ENCODE measurements around the gene JAKMIP1.

Gene JAKMIP1

GRCh38 chr4:6200011-6200921, at the start of gene JAKMIP1:
Gene JAKMIP1 (minus strand): TSS chr4:6200549. CDS start chr4:6112850, 87,699 bp downstream.
- peak; percentile 15 to 53 (median 28) for DNase-seq

DNA sequence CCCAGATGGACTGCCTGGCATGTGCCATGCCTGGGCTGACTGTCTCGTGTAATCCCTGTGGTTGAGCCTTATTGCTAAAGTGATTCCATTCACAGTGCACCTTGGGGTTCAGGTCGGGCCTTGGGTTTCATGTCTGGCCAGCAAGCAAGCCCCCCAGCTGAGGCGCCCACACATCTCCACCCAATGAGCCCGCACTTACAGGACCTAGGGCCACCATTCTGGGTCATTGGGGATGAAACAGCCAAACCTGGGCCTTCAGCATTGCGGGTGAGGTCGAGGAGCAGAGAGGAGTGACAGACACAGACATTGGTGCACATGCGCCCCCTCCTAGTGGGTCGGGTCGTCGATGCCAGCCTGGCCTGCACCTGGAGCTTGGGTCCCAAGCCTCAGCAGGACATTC, 48.0 kb upstream of the JAKMIP1 start:
- no peak for DNase-seq

- no peak for DNase-seq
Observed at GRCh38 chr4:6246170-6246634, 45.9 kb upstream of the JAKMIP1 start.

DNA sequence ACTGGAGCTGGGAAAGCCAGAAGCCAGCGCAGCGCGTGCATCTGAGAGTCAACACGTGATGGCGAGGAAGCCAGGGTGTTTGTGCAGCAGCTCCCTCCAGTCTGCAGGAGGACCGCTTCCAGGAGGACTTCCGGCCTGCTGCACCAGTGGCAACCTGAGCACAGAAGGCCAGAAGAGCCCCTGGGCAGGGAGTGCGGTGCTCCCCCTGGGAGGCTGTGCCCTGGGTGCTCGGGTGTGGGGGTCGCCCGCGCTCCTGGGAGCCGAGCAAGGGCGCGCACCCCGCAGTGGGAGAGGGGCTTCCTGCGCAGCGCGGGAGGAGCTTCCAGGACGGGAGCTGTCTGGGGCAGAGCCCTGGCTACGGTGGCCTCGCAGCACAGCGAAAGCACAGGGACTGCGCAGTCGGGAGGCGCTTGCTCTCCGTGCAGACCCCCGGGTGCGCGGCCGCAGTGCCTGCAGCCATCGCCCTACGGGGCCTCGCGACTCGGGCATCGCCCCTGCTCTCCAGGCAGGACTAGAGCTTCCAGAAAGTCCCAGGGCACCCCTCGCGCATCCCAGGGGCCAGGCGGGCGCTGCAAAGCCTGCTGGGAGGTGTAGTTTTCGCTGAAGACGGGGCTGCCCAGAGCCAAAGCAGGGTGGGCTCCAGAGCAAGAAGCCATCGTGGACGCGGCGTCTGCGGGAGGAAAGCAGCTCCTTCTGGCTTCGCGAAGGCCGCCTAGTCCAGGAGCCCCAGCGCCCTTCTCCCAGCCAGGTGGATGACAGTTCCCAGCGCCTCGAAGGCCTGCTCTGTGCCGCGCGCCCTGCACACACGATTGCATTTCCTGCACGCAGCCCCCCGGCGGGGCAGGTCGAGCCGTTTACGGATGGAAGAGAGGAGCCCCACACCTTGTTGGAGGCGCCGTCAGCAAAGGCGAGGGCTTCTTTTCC, 45.2 kb upstream of the JAKMIP1 start:
- DNase-seq, result no peak

- DNase-seq, result no peak
Observed at GRCh38 chr4:6242271-6243029, 42.1 kb upstream of the JAKMIP1 start.

DNA sequence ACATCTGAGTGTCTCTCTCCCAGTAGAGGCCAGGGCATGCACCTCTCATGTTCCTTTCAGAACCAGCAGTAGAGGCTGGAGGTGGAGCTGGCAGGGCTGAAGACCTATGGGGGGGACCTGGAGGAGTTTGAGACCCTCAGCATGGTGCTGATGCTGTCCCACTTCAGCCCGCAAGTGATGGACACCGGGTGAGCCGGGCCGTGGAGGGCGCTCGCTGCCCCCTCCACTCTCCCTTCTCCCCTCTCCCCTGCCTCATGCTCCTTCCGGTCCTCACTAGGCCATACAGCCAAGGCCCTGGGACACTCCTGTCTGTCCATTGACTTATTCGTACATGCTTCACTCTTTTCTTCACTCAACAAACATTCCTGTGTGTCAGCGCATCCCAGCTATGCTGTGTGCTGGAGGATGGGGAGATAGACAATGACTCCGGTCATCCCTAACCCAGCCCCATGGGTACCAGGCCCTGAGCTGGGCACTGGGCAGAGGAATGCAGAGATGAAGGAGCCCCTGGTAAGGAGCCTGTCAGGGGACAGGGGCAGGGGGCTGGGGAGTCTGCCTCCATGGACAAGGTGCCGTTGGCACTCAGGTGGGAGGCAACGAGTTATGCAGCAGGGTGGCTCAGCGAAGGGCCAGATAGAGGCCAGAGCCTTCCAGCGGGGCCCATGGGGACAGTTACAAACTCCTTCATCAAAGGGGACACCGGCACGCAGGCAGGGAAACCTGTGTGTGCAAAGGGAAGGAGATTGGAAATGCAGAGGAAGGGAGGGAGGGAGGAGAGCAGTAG, 40.9 kb upstream of the JAKMIP1 start:
- no peak for DNase-seq

DNA sequence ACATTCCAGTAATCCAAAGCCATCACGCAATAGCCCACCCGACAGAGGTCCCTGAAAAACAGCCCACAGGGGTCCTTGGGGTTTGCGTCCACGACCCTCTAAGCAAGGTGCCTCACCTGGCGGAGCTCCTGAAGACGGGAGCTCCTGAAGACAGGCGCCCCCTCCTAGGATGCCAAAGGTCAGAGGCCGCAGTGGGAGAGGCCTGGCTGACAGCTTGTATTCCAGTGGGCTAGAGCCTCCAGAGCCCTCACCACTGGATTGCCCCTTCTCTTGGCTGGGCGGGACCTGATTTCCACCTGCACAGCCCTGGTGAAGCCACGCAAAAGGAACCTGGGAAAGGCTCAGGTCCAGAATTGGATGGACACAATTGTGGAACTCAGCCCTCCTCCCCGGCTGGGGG, 39.6 kb upstream of the JAKMIP1 start:
- DNase-seq, result no peak

DNA sequence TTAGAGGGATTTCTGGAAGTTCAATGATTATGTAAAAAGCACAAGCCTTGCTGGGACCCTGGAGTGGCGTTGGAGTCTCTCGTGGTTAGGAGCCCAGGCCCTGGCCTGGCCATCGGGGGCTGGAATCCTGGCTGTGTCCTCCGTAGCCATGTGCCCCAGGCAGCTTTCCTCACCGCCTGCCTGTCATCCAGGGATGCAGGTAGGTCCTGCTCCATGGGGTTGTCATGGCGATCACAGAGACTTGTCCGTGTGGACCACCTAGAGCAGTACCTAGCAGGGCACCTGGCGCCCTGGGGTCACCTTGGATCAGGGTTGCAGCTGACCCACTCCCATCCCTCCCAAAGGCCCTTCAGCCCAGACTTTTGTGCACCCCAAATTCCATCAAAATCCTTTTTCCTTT, 39.1 kb upstream of the JAKMIP1 start:
- no peak for DNase-seq

DNA sequence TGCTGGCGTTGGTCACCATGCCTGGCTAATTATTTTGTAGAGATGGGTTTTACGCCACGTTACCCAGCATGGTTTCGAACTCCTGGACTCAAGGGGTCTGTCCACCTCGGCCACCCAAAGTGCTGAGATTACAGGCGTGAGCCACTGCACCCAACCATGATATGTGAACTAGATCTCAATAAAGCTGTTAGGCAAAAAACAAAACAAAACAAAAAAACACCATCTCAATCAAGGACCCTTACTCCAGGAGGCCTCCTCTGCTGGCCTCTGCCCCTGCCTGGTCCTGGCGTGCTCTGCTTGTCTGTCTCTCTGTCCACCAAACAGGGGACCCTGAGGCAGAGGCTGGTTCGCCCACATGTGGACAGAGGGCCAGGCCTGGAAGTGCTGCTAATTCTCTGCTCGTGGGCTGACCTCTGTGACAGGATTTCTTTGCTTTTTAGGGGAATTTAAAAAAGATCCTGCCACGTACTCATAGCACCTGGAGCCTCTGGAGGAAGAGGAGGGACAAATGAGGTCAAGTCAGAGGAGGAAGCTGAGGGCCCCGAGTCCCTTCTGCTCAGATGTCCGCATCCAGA, 36.6 kb upstream of the JAKMIP1 start:
- no peak for DNase-seq

GRCh38 chr4:6235901-6236640, 35.7 kb upstream of the JAKMIP1 start:
- no peak for DNase-seq

DNA sequence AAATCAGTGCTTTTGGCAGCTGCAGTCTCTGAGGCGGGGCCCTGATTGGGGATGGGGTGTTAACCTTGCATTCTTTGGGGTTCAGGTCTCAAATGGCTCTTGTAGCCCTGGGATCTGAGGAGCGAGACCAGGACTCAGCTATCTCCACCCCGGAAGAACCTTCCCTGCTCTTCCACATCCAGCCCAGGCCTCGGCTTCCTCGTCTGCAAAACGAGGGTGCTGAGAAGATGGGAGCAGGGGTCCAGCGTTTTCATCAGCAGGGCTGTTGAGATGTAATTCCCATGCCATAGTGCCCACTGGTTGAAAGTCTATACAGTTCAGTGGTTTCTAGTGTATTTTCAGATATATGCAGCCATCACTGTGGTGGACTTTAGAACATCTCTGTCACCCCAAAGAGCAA, 34.7 kb upstream of the JAKMIP1 start:
- DNase-seq, result no peak

DNA sequence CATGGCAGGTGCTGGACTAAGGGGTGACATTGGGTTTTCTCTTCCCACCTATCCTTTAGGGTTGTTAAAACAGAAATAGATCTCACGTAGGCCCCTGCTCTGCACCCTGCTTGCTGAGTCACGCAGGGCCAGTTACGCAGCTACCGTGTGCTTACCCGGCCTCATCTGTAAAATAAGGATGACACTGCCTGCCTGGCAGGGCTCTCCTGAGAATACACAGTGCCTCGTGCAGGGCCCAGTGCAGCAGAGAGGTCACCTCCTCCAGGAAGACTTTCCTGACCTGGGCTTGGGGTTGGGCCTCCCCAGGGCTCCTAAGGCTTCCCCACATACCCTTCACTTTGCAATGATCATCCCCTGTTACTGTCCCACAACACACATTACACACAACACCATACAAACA, 33.6 kb upstream of the JAKMIP1 start:
- DNase-seq, result no peak

DNA sequence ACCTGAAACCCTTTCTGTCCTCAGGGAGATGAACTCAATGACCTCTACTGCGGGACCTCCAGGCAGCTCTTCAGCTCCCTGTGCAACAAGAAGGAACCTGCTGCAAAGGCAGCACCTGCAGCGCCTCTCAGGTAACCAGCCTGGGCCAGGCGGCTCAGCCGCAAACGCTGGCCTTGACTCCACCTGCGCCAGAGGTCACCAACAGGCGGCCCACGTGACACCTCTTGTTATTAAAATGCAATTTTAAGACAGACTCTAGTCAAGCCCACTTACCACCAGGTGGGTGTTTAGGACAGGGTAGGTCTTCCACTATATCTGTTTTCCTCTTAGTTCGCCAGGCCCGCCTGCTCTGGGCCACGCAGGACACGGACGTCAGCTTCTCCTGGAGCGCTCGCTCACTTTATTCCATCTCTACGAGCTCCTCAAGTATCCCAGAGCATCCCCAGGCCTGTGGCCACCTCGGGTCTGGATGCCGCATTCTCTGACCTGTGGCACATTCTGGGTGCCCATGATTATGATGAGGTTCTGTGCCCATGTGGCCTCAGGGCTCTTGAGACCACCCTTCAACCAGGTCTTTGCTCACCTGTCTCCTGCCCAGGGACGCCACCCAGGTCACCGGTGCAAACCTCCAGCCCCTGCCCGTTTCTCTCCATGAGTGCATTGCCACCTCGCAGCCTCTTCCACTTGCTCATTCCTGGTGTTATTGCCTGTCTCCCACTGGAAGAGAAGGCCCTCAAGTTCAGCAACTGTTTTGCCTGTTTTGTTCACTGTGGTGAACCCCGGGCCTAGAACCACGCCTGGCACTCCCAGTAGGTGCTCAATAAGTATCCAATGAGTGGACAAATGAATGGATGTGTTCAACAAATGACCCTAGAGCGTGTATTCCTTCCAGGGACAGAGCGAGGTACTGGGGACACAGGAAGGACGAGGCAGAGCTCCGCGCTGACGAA, 32.8 kb upstream of the JAKMIP1 start:
- DNase-seq, result no peak

GRCh38 chr4:6231663-6232165, 31.4 kb upstream of the JAKMIP1 start:
- DNase-seq, result no peak

DNA sequence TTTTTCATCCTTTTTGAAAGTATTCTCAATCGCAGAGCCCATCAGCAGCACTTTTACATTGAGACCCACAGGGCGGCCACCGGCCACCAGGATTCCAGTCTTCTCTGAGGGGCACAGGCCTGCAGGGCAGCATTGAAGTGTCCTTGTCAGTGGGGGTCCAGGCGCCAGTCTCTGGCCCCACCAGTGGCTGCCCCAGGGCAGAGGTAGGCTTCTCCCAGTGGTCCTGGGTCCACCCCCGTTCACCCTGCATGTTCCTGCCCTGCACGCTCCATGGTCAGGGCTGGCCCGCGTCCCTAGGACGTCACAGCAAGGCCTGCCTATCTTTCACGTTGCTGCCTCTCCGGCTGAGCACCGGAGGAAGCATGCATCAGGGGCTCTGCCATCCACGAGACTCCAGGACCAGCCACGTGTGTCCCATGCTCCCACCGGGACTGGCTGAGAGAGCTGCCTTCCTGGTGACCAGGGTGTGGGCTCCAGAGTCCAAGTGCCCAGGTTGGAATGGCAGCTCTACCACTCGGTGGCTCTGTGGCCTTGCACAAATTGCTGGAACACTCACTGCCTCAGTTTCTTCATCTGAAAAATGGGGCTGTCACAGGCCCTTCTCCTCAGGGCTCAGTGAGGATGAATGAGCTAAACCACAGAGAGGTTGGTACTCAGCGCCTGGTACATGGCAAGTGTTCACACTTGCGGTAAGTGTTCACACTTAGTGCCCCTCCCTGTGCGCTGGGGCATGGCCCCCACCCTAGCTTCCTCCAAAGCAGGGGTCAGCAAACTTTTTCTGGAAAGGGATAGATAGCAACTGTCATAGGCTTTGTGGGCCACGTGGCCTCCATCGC, 30.7 kb upstream of the JAKMIP1 start:
- no peak for DNase-seq

- no peak for DNase-seq
Observed at GRCh38 chr4:6230502-6230785, 30.1 kb upstream of the JAKMIP1 start.

DNA sequence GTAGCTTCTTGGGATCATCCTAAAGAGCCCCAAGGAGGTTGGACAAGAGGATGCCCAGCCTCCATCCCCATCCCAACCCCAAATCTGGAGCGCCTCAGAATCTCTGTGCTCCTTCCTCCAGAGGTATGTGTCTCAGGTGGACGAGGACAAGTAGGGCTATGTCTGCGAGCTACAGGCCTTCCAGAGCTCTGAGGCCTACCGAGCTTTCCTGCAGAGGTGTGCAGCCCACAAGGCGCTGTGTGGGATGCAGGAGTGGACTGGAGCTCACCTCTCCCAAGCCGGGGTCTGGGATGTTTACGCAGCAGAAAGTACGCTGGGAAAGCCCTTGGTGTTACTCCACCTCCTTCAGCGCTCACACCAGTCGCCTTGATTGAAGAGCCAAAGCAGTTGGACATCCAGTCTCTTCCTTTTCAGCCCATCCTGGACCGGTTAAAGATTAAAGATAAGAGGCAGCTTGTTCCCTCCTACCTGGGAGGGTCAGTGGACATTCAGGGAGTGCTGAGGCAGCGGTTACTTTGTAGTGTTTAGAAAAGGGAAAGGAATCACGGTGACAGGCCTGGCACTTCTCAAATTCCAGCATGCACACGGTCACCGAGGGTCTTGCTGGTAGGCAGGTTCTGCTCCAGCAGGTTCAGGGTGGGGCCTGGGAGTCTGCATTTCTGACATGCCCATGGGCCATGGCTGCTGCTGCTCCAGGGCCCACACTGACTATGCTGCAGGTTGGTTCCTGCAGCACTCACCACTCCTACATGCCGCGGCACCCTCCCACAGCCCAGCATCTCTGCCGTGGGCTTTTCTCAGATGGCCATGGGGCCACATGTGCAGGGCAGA, 29.5 kb upstream of the JAKMIP1 start:
- no peak for DNase-seq

GRCh38 chr4:6229095-6229494, 28.7 kb upstream of the JAKMIP1 start:
- DNase-seq, result no peak

Measured in stimulated activated naive CD4-positive, alpha-beta T cell (primary cell).